SH-SY5Y (cell line): ENCODE measurements around the gene CCNA2.

Experiments used
- GATA2 ChIP-seq: IDR thresholded peaks from 2 replicates; pipeline ENCODE4 v1.6.1; 2011; ENCODE audit warnings: mild to moderate bottlenecking, low read depth, low read length
- GATA3 ChIP-seq: IDR thresholded peaks from 2 replicates; pipeline ENCODE4 v1.6.1; 2011; ENCODE audit warnings: low read depth, mild to moderate bottlenecking, low read length, moderate library complexity

- no peak for TF ChIP-seq GATA2
- TF ChIP-seq GATA3 = no peak
Observed at GRCh38 chr4:121846662-121847061, 23.0 kb upstream of the CCNA2 start.
